Frontal cortex (tissue), 4 donors: ENCODE results near the gene MYO1E. TPM values are rescaled to one million over a fixed set of nuclear protein-coding genes. Genes with fewer than 3 reads are reported as not detected.
"Not testable (repeated sequence)": the region's sequence is repeated elsewhere in the genome, so short reads cannot be mapped to it uniquely, and the experiment has no call there.

Source experiments
- DNase-seq, 2 donors: peaks; one replicate each; pipeline ENCODE4 v3.0.0; 2012; ENCODE audit warnings: low spot score in 2 of 2
- FAIRE-seq: peaks from 2 replicates; lab custom pipeline; 2012; peaks lifted over from hg19 to GRCh38; lab: Jason Lieb, UNC
- total RNA-seq: library from RNA; depleted of rRNA; stranded (reverse); fragments of >200 nt; gene quantifications from one replicate; pipeline ENCODE4 v1.2.3, GENCODE V29; 2014
- donor health status: control.
- donor health status: control.
- donor health status: control.

The MYO1E gene
- total RNA-seq, 1 donor from 2014 or later: 11.8 TPM

- DNase-seq (no peak), FAIRE-seq (no peak)
Measured at GRCh38 chr15:59159210-59159609, 213.5 kb downstream of the MYO1E start.

DNA sequence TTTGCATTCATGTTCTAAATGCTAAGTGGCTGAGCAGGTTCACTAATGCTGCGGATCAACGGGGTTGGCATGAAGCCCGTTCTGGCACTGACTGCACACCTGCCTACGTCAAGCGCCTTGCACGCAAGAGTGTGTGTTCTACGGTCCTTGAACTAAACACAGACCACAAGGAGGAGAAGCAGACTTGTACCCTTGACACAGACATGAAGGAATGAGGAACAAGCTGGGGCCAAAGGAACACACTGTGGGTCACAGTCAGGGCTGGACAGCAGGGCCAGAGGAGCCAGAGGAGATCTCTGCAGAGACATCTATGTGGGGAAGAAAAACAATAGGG is 214.0 kb downstream of the MYO1E start:
- DNase-seq: no peak
- no peak for FAIRE-seq

- DNase-seq (no peak), FAIRE-seq (no peak)
Measured at GRCh38 chr15:59157840-59158700, 214.6 kb downstream of the MYO1E start.

DNA sequence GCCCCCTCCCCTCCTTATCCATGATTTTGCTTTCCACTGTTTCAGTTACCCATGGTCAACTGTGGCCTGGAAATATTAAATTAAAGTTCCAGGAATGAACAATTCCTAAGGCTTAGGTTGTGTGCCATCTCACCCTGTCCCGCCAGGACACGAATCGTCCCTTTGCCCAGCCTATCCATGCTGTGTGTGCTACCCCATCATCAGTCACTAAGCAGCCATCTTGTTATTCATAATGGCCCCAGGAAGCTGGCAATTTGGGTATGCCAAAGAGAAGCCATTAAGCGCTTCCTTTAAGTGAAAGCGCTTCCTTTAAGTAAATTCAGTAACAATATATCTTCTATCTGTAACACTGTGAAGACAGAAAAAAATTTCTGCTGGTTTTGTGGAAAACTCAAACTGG is 215.3 kb downstream of the MYO1E start:
- no peak for DNase-seq
- FAIRE-seq: no peak

DNA sequence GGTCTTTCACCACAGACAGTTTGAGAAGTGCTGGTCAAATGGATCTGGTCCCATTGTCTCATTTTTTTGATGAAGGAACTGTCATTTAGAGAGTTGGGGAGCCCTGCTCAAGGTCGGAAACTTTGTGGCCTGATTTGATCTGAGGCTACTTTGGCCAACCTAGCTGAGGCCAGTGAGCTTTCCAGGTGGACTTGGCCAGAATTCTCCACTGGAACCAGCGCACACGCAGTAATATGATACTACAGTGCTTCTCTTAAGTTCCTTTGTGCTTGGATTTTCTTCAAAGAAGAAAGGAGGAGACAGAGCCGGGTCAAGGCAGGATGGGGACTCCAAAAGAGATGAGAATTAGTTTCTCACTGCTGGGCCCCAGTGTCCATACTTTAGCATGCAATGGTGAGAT is 217.2 kb downstream of the MYO1E start:
- DNase-seq (no peak), FAIRE-seq (no peak)

- FAIRE-seq: no peak
- DNase-seq: no peak
Measured at GRCh38 chr15:59154243-59154642, 218.4 kb downstream of the MYO1E start.

DNA sequence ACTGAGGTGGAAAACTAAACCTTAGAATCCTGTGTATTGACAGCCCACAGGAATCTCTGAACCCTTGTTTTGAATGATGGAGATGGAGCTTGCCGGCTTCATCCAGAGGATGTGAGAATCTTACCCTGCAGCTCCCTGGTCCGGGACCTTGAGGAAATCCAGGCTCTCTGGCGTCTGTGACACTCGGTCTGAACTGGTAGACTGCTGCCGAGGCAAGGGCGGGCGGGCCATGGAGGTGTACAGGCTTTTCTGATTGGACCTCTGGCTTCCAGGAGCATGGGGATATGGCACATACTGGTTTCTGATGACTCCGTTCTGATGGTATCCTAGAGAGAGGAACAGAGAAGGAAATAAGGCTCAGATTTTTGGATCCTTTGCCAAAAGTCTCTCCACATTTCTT is 219.2 kb downstream of the MYO1E start:
- FAIRE-seq: no peak
- DNase-seq: no peak

DNA sequence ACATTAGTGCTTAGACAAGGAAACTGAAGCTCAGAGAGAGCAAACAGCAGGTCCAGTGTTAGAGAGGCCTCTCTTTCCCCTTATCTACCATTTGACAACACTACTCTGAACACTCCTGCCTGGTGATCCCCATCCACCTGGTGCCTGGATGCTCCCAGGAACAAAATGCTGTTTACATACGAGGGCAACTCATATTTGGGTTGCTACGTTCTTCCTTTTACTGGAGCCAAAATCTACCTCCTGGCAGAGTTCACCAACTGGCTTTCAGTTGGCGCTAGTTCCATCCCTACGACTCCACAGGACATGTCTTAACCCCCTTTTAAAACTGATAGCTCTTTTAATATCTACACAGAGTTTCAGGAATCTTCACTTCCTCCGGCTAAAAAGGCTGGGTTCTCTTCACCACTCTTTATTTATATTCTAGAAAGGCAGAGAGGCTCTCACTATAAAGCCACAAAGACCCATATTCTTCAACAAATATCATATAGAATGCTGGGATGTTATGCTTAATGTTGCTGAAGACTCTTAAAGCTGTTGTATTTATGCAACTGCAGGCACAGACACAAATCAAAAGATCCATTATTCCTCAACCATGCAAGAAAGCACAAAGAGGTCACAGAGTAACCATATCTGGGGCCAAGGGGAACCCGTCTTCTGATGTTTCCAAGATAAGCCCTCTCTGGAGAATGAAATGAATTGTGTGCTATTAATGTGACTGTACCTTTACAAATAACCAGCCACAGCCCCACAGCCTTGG is 219.8 kb downstream of the MYO1E start:
- FAIRE-seq (no peak), DNase-seq (no peak)

GRCh38 chr15:59150185-59150584 is 222.5 kb downstream of the MYO1E start:
- no peak for DNase-seq
- FAIRE-seq: no peak

DNA sequence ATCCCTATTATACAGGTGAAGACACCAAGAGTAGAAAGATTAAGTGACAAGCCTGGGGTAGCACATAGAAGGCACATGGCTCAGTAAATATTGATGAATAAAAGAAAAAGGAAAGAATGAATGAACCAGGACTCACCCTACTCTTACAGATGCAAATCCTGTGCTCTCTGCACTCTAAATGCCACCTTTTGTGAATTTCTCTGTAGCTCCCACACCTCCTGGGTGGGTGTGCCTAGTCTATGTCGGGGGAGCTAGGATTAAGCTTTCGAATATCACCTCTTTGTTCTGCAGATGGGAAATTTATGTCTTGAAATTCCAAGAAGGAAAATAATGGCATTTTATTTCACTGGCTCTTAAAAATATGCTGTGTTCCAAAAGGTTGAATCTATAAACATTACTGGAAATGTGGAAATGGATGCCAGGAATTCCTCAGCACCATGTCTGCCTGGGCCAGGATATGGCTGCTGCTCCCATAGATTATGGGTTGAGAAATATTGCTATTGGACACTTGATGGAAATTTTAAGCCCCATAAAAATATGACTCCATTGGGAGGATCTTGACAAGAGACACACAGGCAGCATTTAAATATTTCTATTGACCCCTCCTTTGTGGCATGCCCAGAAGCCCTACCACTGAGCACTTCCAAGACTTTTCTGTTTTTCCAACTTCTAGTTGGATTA is 224.4 kb downstream of the MYO1E start:
- DNase-seq (no peak), FAIRE-seq (no peak)

DNA sequence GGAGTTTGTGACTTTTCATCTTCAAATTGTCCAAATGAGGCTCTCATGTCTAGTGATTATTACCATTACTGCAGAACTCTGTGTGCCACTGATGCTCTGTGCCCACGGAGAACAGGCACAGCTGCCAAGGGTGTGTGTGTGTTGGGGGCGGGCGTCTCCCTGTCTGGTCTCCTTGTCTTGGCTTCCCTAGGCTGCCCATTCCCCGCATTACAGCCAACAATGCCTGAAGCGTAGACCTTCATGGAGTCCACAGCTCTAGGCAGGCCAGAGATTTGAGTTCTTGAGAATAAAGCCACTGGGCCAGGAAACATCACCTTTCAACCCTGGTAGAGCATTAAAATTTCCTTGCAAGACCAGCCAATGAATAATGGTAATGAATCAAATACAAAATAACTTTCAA is 225.0 kb downstream of the MYO1E start:
- FAIRE-seq: no peak
- no peak for DNase-seq

GRCh38 chr15:59144594-59144993 is 228.1 kb downstream of the MYO1E start:
- DNase-seq, FAIRE-seq: not testable (repeated sequence)

GRCh38 chr15:59143281-59143680 is 229.4 kb downstream of the MYO1E start:
- DNase-seq (no peak), FAIRE-seq (no peak)

- DNase-seq: no peak
- no peak for FAIRE-seq
Measured at GRCh38 chr15:59140422-59141226, 232.0 kb downstream of the MYO1E start.

DNA sequence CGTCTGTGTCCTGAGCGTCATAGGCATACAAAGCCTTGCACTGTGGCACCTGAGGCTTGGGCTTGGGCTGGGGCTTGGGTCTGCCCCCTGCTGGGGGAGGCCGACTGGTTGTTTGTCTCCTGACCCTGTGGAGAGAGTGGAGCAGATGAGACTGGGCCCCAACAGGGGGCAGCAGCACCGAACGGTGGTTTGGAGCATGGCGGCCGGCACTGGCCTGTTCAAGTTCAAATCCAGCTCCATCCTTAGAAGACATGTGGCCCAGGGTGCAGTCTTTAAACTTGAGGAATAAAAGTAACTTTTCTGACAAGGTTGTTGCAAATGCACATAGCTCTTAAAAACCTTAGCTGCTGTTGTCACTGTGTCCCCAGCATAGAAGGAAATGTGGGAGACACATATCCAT is 234.4 kb downstream of the MYO1E start:
- no peak for FAIRE-seq
- no peak for DNase-seq

- FAIRE-seq (no peak), DNase-seq (no peak)
Measured at GRCh38 chr15:59137566-59137965, 235.1 kb downstream of the MYO1E start.

- no peak for FAIRE-seq
- DNase-seq: no peak
Measured at GRCh38 chr15:59133929-59134427, 238.7 kb downstream of the MYO1E start.

- FAIRE-seq (no peak), DNase-seq (no peak)
Measured at GRCh38 chr15:59131969-59132562, 240.6 kb downstream of the MYO1E start.

- FAIRE-seq: no peak
- no peak for DNase-seq
Measured at GRCh38 chr15:59131456-59131855, 241.2 kb downstream of the MYO1E start.
